Measurements from ENCODE around the gene RHOJ. TPM values are rescaled to one million over a fixed set of nuclear protein-coding genes. Genes with fewer than 3 reads are reported as not detected.

Gene RHOJ
- total and polyA plus RNA-seq, 2 experiments from 2014 or later: 0.17 TPM; not detected in 1

DNA sequence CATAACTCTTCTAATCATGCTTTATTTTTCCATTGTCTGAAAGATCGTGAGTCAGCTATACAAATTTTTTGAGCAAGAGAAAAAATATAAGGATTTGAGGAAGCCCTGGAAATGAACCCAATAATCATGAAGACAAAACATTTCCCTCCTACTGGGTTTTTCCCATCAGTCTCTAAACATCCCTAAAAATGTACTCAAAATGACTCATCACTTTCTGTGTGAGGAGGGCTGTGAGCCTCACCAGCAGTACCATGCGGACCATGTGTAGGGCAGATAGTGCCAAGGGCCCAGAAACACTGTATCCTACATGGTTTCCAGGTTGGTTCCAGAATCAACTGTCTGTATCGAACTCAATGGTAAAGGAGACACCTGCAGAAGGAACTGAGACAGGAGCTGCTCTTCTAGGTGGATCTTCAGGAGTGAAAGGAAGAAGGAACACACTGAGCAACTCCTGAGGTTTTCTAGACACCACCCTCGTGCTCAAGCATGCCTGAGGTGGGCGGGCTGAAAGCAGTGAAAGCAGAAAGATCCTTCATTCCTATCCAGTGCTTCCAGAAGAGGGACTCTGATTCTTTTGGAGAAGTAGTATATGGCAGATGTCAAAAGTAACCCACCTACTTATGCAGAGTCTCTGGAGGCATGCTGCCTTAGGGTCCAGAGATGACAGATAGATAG, 48.6 kb upstream of the RHOJ start (continued):
- TF ChIP-seq, protein P1, sequence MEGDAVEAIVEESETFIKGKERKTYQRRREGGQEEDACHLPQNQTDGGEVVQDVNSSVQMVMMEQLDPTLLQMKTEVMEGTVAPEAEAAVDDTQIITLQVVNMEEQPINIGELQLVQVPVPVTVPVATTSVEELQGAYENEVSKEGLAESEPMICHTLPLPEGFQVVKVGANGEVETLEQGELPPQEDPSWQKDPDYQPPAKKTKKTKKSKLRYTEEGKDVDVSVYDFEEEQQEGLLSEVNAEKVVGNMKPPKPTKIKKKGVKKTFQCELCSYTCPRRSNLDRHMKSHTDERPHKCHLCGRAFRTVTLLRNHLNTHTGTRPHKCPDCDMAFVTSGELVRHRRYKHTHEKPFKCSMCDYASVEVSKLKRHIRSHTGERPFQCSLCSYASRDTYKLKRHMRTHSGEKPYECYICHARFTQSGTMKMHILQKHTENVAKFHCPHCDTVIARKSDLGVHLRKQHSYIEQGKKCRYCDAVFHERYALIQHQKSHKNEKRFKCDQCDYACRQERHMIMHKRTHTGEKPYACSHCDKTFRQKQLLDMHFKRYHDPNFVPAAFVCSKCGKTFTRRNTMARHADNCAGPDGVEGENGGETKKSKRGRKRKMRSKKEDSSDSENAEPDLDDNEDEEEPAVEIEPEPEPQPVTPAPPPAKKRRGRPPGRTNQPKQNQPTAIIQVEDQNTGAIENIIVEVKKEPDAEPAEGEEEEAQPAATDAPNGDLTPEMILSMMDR (conservative IDR thresholded peaks at IDR 0.05; ENCODE audit: low read depth in 2 of 2): no peak
- TF ChIP-seq NANOG (IDR thresholded peaks at IDR 0.05; ENCODE audit: borderline replicate concordance): no peak
- TF ChIP-seq, protein P2, sequence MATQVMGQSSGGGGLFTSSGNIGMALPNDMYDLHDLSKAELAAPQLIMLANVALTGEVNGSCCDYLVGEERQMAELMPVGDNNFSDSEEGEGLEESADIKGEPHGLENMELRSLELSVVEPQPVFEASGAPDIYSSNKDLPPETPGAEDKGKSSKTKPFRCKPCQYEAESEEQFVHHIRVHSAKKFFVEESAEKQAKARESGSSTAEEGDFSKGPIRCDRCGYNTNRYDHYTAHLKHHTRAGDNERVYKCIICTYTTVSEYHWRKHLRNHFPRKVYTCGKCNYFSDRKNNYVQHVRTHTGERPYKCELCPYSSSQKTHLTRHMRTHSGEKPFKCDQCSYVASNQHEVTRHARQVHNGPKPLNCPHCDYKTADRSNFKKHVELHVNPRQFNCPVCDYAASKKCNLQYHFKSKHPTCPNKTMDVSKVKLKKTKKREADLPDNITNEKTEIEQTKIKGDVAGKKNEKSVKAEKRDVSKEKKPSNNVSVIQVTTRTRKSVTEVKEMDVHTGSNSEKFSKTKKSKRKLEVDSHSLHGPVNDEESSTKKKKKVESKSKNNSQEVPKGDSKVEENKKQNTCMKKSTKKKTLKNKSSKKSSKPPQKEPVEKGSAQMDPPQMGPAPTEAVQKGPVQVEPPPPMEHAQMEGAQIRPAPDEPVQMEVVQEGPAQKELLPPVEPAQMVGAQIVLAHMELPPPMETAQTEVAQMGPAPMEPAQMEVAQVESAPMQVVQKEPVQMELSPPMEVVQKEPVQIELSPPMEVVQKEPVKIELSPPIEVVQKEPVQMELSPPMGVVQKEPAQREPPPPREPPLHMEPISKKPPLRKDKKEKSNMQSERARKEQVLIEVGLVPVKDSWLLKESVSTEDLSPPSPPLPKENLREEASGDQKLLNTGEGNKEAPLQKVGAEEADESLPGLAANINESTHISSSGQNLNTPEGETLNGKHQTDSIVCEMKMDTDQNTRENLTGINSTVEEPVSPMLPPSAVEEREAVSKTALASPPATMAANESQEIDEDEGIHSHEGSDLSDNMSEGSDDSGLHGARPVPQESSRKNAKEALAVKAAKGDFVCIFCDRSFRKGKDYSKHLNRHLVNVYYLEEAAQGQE (IDR thresholded peaks at IDR 0.05; ENCODE audit: unreplicated experiment): no peak
- no peak for TF ChIP-seq EZH2 (IDR thresholded peaks at IDR 0.05; ENCODE audit: low read depth, unreplicated experiment)

DNA sequence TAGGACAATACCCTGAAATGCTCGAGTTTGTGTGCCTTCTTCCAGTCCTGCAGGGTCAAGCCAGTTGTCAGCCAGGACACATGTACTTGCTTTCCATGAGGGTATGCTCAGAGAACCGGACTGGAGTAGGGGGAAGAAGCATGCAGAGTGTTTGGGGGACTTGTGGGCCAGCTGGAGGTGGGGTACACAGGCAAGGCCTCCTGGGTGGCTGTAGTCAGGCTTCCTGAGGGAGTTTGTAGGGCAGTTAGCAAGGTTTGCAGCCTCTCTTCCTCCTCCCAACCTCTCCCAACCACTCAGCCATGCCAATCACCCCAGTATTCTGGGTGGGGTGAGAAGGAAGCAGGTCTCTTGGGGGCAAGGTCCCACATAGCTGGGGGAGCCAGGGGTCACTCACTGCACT, 47.0 kb upstream of the RHOJ start:
- no peak overlapping the region for H2AFZ ChIP-seq
- H3K4me1 Mint-ChIP-seq: peaks cover 3% of the 10 kb centered on the region; the same call in 2 of the 3 replicates
- H3K36me3 Mint-ChIP-seq (ENCODE audit: low read depth): no peaks in the 10 kb centered on the region
- no peak overlapping the region for H3K27ac Mint-ChIP-seq
- no peak overlapping the region for H3K27ac ChIP-seq (ENCODE audit: low read depth)
- no peak overlapping the region for H3K4me2 ChIP-seq
- no peaks in the 10 kb centered on the region for H3K4me1 ChIP-seq (ENCODE audit: insufficient read depth)
- no peaks in the 10 kb centered on the region for H4K20me1 ChIP-seq (replicated peaks; ENCODE audit: insufficient read depth)
- no peaks in the 10 kb centered on the region for H3K27me3 ChIP-seq (ENCODE audit: insufficient read depth)
- DNase-seq (ENCODE audit: low spot score) (no peak), ATAC-seq (no peak)
- H3K27me3 Mint-ChIP-seq (ENCODE audit: insufficient read depth, low read depth, poor library complexity): no peaks in the 10 kb centered on the region
- no peak overlapping the region for H3K4me3 ChIP-seq
- H3F3A ChIP-seq (replicated peaks; ENCODE audit: low read depth): no peaks in the 10 kb centered on the region
- peaks cover 5% of the 10 kb centered on the region; the same call in 1 of the 2 replicates for H3K9me2 ChIP-seq (ENCODE audit: insufficient read depth)
- no peak overlapping the region for H3K4me3 Mint-ChIP-seq
- H3K9me3 Mint-ChIP-seq: no peaks in the 10 kb centered on the region; the same call in 2 of the 3 replicates
- no peaks in the 10 kb centered on the region for H3K36me3 ChIP-seq (ENCODE audit: insufficient read depth)
- no peaks in the 10 kb centered on the region for H3K79me2 ChIP-seq (replicated peaks; ENCODE audit: insufficient read depth)
- TF ChIP-seq ZNF114 (CRISPR knock-in tag; IDR thresholded peaks at IDR 0.05): no peak
- TF ChIP-seq POLR2AphosphoS5 (IDR thresholded peaks at IDR 0.05; ENCODE audit: low read depth): no peak
- TF ChIP-seq, protein P2 (IDR thresholded peaks at IDR 0.05; ENCODE audit: unreplicated experiment): no peak
- TF ChIP-seq, protein P3, sequence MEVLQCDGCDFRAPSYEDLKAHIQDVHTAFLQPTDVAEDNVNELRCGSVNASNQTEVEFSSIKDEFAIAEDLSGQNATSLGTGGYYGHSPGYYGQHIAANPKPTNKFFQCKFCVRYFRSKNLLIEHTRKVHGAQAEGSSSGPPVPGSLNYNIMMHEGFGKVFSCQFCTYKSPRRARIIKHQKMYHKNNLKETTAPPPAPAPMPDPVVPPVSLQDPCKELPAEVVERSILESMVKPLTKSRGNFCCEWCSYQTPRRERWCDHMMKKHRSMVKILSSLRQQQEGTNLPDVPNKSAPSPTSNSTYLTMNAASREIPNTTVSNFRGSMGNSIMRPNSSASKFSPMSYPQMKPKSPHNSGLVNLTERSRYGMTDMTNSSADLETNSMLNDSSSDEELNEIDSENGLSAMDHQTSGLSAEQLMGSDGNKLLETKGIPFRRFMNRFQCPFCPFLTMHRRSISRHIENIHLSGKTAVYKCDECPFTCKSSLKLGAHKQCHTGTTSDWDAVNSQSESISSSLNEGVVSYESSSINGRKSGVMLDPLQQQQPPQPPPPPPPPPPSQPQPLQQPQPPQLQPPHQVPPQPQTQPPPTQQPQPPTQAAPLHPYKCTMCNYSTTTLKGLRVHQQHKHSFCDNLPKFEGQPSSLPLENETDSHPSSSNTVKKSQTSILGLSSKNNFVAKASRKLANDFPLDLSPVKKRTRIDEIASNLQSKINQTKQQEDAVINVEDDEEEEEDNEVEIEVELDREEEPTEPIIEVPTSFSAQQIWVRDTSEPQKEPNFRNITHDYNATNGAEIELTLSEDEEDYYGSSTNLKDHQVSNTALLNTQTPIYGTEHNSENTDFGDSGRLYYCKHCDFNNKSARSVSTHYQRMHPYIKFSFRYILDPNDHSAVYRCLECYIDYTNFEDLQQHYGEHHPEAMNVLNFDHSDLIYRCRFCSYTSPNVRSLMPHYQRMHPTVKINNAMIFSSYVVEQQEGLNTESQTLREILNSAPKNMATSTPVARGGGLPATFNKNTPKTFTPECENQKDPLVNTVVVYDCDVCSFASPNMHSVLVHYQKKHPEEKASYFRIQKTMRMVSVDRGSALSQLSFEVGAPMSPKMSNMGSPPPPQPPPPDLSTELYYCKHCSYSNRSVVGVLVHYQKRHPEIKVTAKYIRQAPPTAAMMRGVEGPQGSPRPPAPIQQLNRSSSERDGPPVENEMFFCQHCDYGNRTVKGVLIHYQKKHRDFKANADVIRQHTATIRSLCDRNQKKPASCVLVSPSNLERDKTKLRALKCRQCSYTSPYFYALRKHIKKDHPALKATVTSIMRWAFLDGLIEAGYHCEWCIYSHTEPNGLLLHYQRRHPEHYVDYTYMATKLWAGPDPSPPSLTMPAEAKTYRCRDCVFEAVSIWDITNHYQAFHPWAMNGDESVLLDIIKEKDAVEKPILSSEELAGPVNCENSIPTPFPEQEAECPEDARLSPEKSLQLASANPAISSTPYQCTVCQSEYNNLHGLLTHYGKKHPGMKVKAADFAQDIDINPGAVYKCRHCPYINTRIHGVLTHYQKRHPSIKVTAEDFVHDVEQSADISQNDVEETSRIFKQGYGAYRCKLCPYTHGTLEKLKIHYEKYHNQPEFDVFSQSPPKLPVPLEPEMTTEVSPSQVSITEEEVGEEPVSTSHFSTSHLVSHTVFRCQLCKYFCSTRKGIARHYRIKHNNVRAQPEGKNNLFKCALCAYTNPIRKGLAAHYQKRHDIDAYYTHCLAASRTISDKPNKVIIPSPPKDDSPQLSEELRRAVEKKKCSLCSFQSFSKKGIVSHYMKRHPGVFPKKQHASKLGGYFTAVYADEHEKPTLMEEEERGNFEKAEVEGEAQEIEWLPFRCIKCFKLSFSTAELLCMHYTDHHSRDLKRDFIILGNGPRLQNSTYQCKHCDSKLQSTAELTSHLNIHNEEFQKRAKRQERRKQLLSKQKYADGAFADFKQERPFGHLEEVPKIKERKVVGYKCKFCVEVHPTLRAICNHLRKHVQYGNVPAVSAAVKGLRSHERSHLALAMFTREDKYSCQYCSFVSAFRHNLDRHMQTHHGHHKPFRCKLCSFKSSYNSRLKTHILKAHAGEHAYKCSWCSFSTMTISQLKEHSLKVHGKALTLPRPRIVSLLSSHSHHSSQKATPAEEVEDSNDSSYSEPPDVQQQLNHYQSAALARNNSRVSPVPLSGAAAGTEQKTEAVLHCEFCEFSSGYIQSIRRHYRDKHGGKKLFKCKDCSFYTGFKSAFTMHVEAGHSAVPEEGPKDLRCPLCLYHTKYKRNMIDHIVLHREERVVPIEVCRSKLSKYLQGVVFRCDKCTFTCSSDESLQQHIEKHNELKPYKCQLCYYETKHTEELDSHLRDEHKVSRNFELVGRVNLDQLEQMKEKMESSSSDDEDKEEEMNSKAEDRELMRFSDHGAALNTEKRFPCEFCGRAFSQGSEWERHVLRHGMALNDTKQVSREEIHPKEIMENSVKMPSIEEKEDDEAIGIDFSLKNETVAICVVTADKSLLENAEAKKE (CRISPR knock-in tag; IDR thresholded peaks at IDR 0.05): no peak
- no peak for TF ChIP-seq ZNF331 (CRISPR knock-in tag; IDR thresholded peaks at IDR 0.05; ENCODE audit: low read depth)
- no peak for TF ChIP-seq NANOG (IDR thresholded peaks at IDR 0.05; ENCODE audit: borderline replicate concordance)
